Heart right ventricle (tissue), 16 donors: ENCODE data around the gene ABLIM2. TPM values are rescaled to one million over a fixed set of nuclear protein-coding genes. Genes with fewer than 3 reads are reported as not detected.
A peak's percentile ranks its signal among the peaks of the same experiment; 100 is the strongest.

Experiments
- ATAC-seq, 8 donors: fragments of 200-7000 bp; cut with Tn5 transposase; one replicate each; pipeline ENCODE4 v1.9.1; 2020; ENCODE audit warnings: mild to moderate bottlenecking in 8 of 8, moderate library complexity in 8 of 8, moderate number of reproducible peaks in 1 of 8
- DNase-seq, 2 donors: peaks; one replicate each; pipeline ENCODE4 v3.0.0-alpha.2; 2020
- H3K27ac ChIP-seq, 10 donors: fragments of 200-600 bp; sonication (generic) in 2 of 10; one replicate each; pipeline versions ENCODE4 v1.5.0 to v1.8.0; 2020 to 2022; ENCODE audit warnings: mild to moderate bottlenecking in 3 of 10
- H3K27me3 ChIP-seq, 7 donors: fragments of 200-600 bp; one replicate each; pipeline ENCODE4 v1.8.0; 2021 to 2022; ENCODE audit warnings: mild to moderate bottlenecking in 2 of 7
- H3K36me3 ChIP-seq, 9 donors: fragments of 200-600 bp; sonication (generic) in 1 of 9; one replicate each; pipeline versions ENCODE4 v1.5.0 to v1.8.0; 2020 to 2022; ENCODE audit warnings: mild to moderate bottlenecking in 2 of 9
- H3K4me1 ChIP-seq, 9 donors: fragments of 200-600 bp; sonication (generic) in 1 of 9; one replicate each; pipeline versions ENCODE4 v1.5.0 to v1.8.0; 2020 to 2022; ENCODE audit warnings: mild to moderate bottlenecking in 4 of 9
- H3K4me3 ChIP-seq, 10 donors: fragments of 200-600 bp; sonication (generic) in 2 of 10; one replicate each; pipeline versions ENCODE4 v1.5.0 to v1.8.0; 2020 to 2022; ENCODE audit warnings: mild to moderate bottlenecking in 7 of 10, moderate library complexity in 2 of 10
- H3K9me3 ChIP-seq, 11 donors: fragments of 200-600 bp in 10 of 11; sonication (generic) in 2 of 11; one replicate each; pipeline versions ENCODE4 v1.5.0 to v1.8.0; 2013 to 2022; ENCODE audit warnings: mild to moderate bottlenecking in 2 of 11, control low read depth in 1 of 11, moderate library complexity in 1 of 11
- WGBS, 2 donors: extraction: QIAGEN DNeasy Blood & Tissue Kit; methylation state at CpG; one replicate each; pipeline ENCODE4 v1.1.7; 2013; ENCODE audit warnings: inconsistent platforms in 1 of 2; 5-methylcytosine and 5-hydroxymethylcytosine counted together
- intact Hi-C, 10 donors: fragments of 100-400 bp; cut with DNase I; formaldehyde crosslinking; loops; one replicate each; pipeline versions ENCODE4 v1.11.1 to v1.14.2; 2022
- polyA plus RNA-seq, 2 donors: library from polyadenylated mRNA; stranded (reverse); fragments of 200-250 nt; gene quantifications; one replicate each; pipeline ENCODE4 v1.2.3, GENCODE V29; 2013
- total RNA-seq, 10 donors: library from RNA; stranded (reverse); fragmentation: NEBNext Ultra II Directional in 3 of 10; extraction: Animal tissue kit (Norgen Biotek cat#: 25700) in 3 of 10; gene quantifications; one replicate each; pipeline versions ENCODE4 v1.2.1 to v1.2.4, GENCODE V29; 2021 to 2023
- TF ChIP-seq, protein P1 (sequence below), 9 donors: fragments of 200-600 bp; sonication (generic) in 2 of 9; IDR thresholded peaks; one replicate each; pipeline versions ENCODE4 v1.5.0 to v1.8.0; 2021 to 2022; ENCODE audit warnings: antibody characterized with exemption in 9 of 9, mild to moderate bottlenecking in 5 of 9, moderate library complexity in 1 of 9
- donor health status: Arrhythmogenic right ventricular cardiomyopathy.
- donor health status: ischemic (EF 13 %, LVEDD 7.1; RV severe dilation, severe dysfunction).
- donor health status: healthy with polysubstance abuse.
- donor health status: DM: no; HTN: yes; CAD: no.
- donor health status: DM: no; HTN: no; CAD: no.
- donor health status: ischemic (EF 25% LVEDD 6.9; RV normal size, moderate dysfunction).
- donor health status: ischemic (EF 25% LVEDD 5.7; RV mildly dilated, moderate dysfunction).
- donor health status: healthy.
- donor health status: DM: yes; HTN: yes; CAD: no.
- donor health status: Ischemic cardiomyopathy.
- donor health status: ischemic (EF 35%, LVEDD 5.7; RV mildly dilated, moderate dysfunction).
- donor health status: nonischemic (EF 11% LVEDD 7.7; RV severe dilation, severe dysfunction).
- donor health status: DM: yes; HTN: yes; CAD: no.
- donor health status: PGD.
- donor health status: ischemic (EF 29% LVEDD 5.4; RV normal size, mild dysfunction).
- donor health status: nonischemic (EF 23%, LVEDD 6.1; RV moderate dilation, normal function).

The ABLIM2 gene
- total and polyA plus RNA-seq, 12 donors: 7.2 to 27.8 (median 17.6) TPM

DNA sequence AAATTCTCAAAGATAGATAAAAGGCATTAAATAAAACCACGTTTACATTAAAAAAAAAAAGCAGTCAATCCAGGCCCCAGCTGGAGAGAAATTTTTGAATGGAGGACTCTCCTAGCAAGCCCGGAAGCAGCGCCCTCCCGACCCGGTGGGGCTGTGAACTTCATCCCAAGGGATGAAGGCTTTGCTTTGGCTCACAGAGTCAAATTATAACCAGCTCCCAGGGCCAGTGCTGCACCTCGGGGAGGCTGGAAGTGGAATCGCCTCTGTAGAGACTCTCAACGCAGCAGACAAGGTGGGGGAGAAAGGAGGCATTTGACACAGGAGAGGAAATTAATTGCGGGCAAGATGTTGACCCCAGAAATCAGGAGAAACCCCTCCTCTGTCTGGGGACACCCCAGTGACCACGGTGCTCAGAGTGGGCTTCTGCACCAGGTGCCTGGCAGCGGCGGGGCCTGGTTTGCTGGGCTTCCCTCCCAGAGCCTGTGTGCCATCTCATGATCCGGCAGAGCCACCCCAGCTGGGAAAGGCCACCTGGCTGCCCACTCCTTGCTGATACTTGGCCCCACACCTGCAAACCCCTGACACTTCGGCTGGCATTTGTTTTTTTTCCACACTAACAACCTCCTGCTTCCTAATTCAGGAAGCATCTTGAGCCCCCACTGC is 71.7 kb downstream of the ABLIM2 start:
- intact Hi-C loops: no loop called here
- no peak overlapping the region for H3K27ac ChIP-seq
- DNase-seq: peak; percentile 25 to 34
- no peaks in the 10 kb centered on the region for H3K36me3 ChIP-seq
- 63 to 68% methylated on average over 14 of the region's 14 CpGs for WGBS, 2 donors
- H3K4me3 ChIP-seq: no peak overlapping the region
- peak in 2 of 8 donors; percentile 32 to 34 for ATAC-seq
- H3K27me3 ChIP-seq: no peaks in the 10 kb centered on the region
- H3K9me3 ChIP-seq: no peaks in the 10 kb centered on the region
- H3K4me1 ChIP-seq: peaks cover 0 to 26% (median 3%) of the 10 kb centered on the region in 9 donors
- TF ChIP-seq, protein P1, sequence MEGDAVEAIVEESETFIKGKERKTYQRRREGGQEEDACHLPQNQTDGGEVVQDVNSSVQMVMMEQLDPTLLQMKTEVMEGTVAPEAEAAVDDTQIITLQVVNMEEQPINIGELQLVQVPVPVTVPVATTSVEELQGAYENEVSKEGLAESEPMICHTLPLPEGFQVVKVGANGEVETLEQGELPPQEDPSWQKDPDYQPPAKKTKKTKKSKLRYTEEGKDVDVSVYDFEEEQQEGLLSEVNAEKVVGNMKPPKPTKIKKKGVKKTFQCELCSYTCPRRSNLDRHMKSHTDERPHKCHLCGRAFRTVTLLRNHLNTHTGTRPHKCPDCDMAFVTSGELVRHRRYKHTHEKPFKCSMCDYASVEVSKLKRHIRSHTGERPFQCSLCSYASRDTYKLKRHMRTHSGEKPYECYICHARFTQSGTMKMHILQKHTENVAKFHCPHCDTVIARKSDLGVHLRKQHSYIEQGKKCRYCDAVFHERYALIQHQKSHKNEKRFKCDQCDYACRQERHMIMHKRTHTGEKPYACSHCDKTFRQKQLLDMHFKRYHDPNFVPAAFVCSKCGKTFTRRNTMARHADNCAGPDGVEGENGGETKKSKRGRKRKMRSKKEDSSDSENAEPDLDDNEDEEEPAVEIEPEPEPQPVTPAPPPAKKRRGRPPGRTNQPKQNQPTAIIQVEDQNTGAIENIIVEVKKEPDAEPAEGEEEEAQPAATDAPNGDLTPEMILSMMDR (IDR thresholded peaks at IDR 0.05): no peak

DNA sequence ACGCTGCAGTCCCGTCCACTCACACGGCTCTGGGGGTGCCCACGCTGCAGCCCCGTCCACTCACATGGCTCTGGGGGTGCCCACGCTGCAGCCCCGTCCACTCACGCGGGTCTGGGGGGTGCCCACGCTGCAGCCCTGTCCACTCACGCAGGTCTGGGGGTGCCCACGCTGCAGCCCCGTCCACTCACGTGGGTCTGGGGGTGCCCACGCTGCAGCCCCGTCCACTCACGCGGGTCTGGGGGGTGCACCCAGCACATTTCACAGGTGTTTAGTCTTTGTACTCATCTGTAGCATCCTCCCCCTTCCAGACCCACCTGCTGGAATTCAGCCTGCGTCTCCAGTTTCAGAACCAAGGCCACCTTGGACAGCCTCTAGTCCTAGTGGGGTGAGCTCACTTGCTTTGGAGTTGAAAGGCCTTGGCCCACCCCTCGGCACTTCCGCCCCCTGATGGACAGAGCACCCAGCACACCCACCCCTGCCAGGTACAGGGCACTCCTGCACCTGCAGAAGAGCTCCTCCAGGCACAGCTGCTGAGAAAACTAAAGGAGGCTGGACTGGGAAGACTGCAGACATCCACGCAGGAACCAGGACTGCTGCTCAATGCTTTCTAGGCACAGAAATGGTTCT is 73.0 kb downstream of the ABLIM2 start:
- H3K27me3 ChIP-seq: no peaks in the 10 kb centered on the region
- H3K4me3 ChIP-seq: no peak overlapping the region
- intact Hi-C loops: no loop called here
- no peaks in the 10 kb centered on the region for H3K9me3 ChIP-seq
- peaks cover 0 to 31% (median 8%) of the 10 kb centered on the region in 9 donors for H3K4me1 ChIP-seq
- DNase-seq (no peak), ATAC-seq (no peak)
- no peak overlapping the region for H3K27ac ChIP-seq
- 93 to 97% methylated on average over 22 of the region's 22 CpGs for WGBS, 2 donors
- no peaks in the 10 kb centered on the region for H3K36me3 ChIP-seq
- TF ChIP-seq, protein P1 (IDR thresholded peaks at IDR 0.05): no peak

DNA sequence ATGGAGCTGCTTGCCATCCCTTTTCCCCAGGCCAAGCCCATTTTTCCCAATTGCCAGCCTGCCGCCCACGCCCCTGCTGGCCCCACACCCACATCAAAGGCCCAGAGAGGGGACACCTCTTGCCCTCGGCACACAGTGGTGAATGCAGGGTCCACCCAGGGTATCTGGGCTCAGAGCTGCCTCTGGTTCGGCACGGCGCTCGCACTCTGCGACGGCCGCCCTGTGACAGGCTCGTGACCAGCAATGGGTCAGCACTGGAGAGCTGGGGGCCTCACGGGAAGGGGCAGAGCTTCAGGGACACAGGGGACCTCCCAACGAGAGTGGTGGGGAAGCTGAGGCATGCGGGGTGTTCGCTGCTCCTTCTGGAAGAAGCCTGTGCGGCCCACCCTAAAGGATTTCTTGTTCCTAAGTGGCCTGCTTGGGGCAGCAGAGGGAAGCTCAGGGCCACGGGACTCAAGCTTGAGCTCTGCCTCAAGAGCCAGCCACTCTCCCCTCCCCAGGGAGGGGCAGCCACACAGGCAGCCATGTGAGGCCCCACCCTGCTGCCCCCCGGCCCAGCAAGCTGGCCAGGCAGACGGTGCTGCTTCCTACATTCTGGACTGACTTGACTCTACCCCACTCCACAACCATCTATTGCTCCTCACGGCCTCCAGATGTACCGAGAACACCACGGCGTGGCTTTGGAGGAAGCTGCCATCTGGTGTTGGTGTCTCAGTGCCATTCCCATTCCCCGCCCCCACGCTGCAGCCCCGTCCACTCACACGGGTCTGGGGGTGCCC is 73.7 kb downstream of the ABLIM2 start:
- DNase-seq (no peak), ATAC-seq (no peak)
- intact Hi-C loops: no loop called here
- TF ChIP-seq, protein P1 (IDR thresholded peaks at IDR 0.05): no peak
- Histone ChIP-seq H3K36me3 (no peaks in the 10 kb centered on the region), H3K27ac (no peak overlapping the region), H3K9me3 (no peaks in the 10 kb centered on the region), H3K4me3 (no peak overlapping the region), H3K4me1 (peaks cover 0 to 34% (median 15%) of the 10 kb centered on the region in 9 donors), H3K27me3 (peaks cover 0 to 3% (median 0%) of the 10 kb centered on the region in 7 donors)
- WGBS, 2 donors: 94 to 95% methylated on average over 27 of the region's 27 CpGs

DNA sequence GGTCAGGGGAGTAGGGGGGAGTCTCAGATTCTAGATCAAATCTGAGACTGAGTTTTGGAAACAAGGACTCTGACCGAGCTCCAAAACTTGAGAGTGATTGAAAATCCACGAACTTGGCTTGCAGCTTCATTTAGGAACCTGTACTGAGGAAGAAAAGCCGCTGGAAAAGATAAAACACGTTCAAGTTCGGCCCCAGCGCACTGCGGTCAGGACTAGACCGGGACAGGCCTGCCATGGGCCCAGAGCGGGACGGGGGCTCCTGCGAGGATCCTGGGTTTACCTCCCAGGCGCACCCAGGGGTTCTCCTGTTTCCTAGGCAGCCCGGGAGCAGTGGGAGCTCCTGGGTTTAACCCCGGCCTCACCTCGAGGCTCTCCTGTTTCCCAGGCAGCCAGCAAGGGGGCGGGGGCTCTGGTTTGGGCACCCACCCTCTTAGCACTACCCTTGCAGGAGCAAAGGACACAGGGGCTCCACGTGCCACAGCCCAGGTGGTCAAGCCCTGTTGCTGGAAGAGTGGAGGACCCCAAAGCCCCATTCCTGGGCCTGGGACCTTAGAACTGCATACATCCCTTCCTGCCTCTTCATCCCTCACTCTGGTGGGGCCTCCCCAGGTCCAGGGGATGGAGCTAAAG is 74.5 kb downstream of the ABLIM2 start:
- Histone ChIP-seq H3K36me3 (no peaks in the 10 kb centered on the region), H3K4me3 (no peak overlapping the region), H3K27ac (no peak overlapping the region), H3K9me3 (no peaks in the 10 kb centered on the region), H3K27me3 (peaks cover 0 to 5% (median 0%) of the 10 kb centered on the region in 7 donors), H3K4me1 (peaks cover 2 to 40% (median 22%) of the 10 kb centered on the region in 9 donors)
- no peak for ATAC-seq
- WGBS, 2 donors: 88 to 89% methylated on average over 16 to 17 of the region's 17 CpGs
- intact Hi-C loops: no loop called here
- TF ChIP-seq, protein P1 (IDR thresholded peaks at IDR 0.05): no peak
- no peak for DNase-seq
